GM21447 (cell line): ENCODE results near the gene HENMT1.

Experiments used
- ATAC-seq: cut with Tn5 transposase; IDR thresholded peaks from one replicate; pipeline ENCODE4 v1.9.1; 2021; ENCODE audit not compliant: unreplicated experiment

The HENMT1 gene

GRCh38 chr1:108628665-108629064 is 32.2 kb downstream of the HENMT1 start:
- no peak for ATAC-seq

GRCh38 chr1:108627951-108628350 is 32.9 kb downstream of the HENMT1 start:
- no peak for ATAC-seq

- ATAC-seq: no peak
Observed at GRCh38 chr1:108627256-108627655, 33.6 kb downstream of the HENMT1 start.

GRCh38 chr1:108624069-108624468 is 36.8 kb downstream of the HENMT1 start:
- ATAC-seq: no peak

- no peak for ATAC-seq
Observed at GRCh38 chr1:108617724-108618056, 43.2 kb downstream of the HENMT1 start.

- ATAC-seq: no peak
Observed at GRCh38 chr1:108617008-108617723, 43.7 kb downstream of the HENMT1 start.

- no peak for ATAC-seq
Observed at GRCh38 chr1:108615544-108615943, 45.3 kb downstream of the HENMT1 start.

GRCh38 chr1:108612496-108612895 is 48.4 kb downstream of the HENMT1 start:
- ATAC-seq: no peak

- no peak for ATAC-seq
Observed at GRCh38 chr1:108611984-108612383, 48.9 kb downstream of the HENMT1 start.

GRCh38 chr1:108610073-108610472 is 50.8 kb downstream of the HENMT1 start:
- no peak for ATAC-seq

GRCh38 chr1:108609483-108610049 is 51.3 kb downstream of the HENMT1 start:
- no peak for ATAC-seq

- ATAC-seq: no peak
Observed at GRCh38 chr1:108606478-108606877, 54.4 kb downstream of the HENMT1 start.

- ATAC-seq: no peak
Observed at GRCh38 chr1:108605633-108606032, 55.3 kb downstream of the HENMT1 start.

GRCh38 chr1:108601708-108602410 is 59.0 kb downstream of the HENMT1 start:
- no peak for ATAC-seq

- ATAC-seq: no peak
Observed at GRCh38 chr1:108600504-108600903, 60.4 kb downstream of the HENMT1 start.

- ATAC-seq: no peak
Observed at GRCh38 chr1:108598340-108598739, 62.6 kb downstream of the HENMT1 start.
